NCI-H526 (cell line): ENCODE measurements around the gene GPR15LG.
"Not testable (repeated sequence)": the region's sequence is repeated elsewhere in the genome, so short reads cannot be mapped to it uniquely, and the experiment has no call there.

Experiments
- DNase-seq, 2 experiments: peaks; one replicate each; lab custom pipeline; 2025; lab: John Stamatoyannopoulos, UW

The GPR15LG gene

GRCh38 chr10:84166620-84167288, 6.8 kb upstream of the GPR15LG start:
- DNase-seq: no peak

DNA sequence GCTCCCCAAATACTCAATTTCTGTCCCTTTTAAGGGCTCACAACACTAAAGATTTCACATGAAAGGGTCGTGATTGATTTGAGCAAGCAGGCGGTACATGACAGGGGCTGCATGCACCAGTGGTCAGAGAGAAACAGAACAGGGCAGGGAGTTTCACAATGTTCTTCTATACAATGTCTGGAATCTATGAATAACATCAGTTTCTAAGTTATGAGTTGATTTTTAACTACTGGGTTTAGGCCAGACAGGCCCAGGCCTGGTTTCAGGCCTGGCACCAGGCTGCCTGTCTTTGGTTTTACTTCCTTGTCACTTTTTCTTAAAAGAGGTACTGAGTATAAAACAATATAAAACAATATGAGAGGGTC, 6.3 kb upstream of the GPR15LG start:
- not testable (repeated sequence) for DNase-seq

GRCh38 chr10:84168382-84168781, 5.2 kb upstream of the GPR15LG start:
- DNase-seq: not testable (repeated sequence)

GRCh38 chr10:84171237-84171636, 2.4 kb upstream of the GPR15LG start:
- DNase-seq: not testable (repeated sequence)

DNA sequence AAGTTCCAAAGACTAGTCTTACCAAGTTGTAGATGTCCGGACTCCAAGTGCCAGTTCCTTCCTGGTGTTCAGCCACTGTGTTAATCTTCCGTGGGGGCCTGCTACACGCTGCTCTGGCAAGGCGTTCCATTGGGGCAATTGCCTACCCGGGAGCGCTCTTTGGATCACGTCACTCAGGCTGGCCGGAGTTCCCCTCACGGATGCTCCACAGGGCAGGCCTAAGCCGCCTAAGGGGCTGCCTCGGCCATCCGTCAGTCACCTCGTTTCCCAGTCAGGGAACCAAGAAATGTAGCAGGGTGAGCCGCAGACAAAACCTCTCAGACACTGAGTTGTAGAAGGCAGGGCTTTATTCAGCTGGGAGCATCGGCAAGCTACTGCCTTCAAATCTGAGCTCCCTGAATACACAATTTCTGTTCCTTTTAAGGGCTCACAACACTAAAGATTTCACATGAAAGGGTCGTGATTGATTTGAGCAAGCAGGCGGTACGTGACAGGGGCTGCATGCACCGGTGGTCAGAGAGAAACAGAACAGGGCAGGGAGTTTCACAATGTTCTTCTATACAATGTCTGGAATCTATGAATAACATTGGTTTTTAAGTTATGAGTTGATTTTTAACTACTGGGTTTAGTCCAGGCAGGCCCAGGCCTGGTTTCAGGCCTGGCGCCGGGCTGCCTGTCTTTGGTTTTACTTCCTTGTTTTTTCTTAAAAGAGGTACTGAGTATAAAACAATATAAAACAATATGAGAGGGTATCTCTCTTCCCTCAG, 1.7 kb upstream of the GPR15LG start:
- DNase-seq: not testable (repeated sequence)

DNA sequence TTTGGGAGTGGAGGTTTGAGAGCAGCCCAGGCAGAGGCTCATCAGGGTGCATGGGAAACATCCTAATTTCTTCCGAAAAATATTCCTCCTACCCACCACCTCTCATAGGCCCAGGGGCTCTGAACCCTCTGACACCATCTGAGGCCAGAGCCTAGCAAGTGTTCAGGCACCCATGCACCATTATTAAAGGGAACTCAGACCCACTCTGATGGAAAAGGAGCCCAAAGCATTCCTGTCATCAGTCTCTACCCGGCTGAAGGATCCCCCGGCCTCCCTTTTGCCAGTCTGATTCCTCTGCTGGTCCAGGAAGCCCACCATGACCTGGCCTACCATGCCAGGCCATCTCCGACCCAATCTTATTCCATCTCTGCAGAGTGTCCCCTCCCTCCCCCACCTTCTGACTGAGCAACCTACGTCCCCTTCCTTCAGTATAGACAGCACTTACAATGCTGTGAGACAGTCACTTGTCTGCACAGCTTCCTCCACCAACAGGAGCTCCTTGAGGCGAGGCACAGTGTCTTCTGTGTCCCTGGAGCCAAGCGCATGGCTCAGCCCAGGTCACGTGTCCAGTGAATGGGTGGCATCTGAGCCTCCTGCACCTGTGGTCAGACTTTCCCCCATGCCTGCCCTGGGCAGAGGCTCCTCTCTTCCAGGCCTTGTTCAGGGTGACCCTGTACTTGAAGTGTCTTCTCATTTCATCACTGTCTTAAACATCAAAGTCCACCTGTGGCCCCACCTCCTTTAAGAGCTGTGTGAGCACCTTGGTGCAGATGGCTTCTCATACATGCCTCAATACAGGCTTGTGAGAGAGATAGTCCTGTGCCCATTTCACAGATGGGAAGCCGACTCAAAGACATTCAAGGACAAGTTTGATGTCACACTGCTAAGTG, 889 bp upstream of the GPR15LG start:
- DNase-seq: no peak

DNA sequence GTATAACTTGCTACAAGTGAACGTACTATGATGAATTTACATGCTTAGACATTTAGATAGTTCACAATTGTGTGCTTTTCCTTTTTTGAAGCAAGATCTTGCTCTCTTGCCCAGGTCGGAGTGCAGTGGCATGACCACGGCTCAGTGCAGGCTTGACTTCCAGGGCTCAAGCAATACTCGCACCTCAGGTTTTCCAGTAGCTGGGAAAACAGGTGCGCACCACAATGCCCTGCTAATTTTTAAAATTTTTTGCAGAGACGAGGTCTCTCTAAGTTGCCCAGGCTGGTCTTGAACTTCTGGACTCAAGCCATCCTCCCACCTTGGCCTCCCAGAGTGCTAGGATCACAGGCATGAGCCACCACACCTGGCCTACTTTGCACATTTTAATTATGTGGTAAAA, 1.8 kb downstream of the GPR15LG start:
- no peak for DNase-seq

DNA sequence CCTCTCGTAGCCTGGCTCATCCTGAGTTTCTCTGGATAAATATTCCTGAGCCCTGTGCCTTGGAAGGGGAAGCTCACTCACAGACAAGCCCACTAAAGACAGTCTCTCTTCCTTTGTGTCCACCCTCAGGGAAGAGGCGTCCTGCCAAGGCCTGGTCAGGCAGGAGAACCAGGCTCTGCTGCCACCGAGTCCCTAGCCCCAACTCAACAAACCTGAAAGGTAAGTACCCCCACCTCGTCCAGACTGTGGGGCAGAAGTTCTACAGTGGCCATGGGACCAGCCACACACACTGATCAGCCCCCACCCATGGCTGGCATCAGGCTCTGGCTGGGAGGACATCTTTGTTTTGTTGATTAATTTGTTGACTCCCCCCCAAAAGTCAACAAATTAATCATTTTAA, 2.8 kb downstream of the GPR15LG start:
- no peak for DNase-seq

- DNase-seq: no peak
These were observed 3.4 kb downstream of the GPR15LG start for GRCh38 chr10:84176836-84177474.

DNA sequence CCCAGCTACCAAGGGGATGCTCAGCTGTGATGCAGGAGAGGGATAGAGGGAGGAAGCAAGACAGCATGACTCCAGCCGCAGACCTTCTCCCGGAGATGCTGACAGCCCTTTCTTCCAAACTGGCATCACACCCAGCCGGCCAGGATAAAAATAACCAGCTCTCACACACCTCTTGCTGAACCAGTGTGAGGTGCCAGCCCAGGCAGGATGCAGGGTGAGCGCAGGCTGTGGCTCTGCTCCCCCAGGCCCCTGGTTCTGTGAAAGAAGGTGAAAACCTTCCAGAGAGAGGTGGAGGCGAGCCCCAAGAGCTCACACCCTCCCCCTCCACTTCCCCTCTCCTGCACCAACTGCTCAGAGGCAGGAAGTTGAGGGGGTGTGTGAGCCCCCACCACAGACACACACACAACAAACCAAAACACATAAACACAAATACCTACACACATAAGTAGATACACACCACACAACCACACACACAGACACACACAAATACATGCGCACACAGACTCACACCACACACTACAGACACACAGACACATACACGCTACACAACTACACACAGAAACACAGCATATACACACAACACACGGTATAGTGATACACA, 4.0 kb downstream of the GPR15LG start:
- no peak for DNase-seq

GRCh38 chr10:84178160-84178609, 4.6 kb downstream of the GPR15LG start:
- no peak for DNase-seq

- DNase-seq: peak; percentile 78 to 82
These were observed 5.6 kb downstream of the GPR15LG start for GRCh38 chr10:84179059-84179710.

DNA sequence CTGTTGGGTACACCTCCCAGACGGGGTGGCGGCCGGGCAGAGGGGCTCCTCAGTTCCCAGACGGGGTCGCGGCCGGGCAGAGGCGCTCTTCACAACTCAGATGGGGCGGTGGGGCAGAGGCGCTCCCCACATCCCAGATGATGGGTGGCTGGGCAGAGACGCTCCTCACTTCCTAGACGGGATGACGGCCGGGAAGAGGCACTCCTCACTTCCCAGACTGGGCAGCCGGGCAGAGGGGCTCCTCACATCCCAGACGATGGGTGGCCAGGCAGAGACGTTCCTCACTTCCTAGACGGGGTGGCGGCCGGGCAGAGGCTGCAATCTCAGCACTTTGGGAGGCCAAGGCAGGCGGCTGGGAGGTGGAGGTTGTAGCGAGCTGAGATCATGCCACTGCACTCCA, 6.8 kb downstream of the GPR15LG start:
- not testable (repeated sequence) for DNase-seq

- DNase-seq: no peak
These were observed 8.0 kb downstream of the GPR15LG start for GRCh38 chr10:84181631-84182030.

- DNase-seq: no peak
These were observed 10.9 kb downstream of the GPR15LG start for GRCh38 chr10:84184517-84184916.

GRCh38 chr10:84185526-84186175, 12.1 kb downstream of the GPR15LG start:
- no peak for DNase-seq

- no peak for DNase-seq
These were observed 15.2 kb downstream of the GPR15LG start for GRCh38 chr10:84188815-84189214.

- no peak for DNase-seq
These were observed 17.0 kb downstream of the GPR15LG start for GRCh38 chr10:84190621-84191020.

DNA sequence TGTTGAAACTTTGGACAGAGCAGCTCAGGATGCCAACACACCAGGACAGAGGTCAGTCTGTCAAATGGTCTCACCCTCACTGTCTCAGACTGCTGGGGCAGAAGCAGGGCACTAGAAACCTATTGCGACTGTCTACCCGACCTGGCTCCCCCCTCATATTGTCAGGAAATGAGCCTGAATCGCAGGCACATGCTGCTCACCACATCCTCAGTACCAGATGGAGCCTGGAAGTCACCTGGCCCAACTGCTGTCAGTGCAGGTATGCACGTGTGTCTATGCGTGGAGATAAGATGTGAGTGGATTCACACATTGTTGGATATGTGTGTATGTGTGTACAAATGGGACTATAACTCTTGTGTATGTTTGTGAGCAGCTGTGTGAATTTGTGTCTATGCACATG, 17.5 kb downstream of the GPR15LG start:
- DNase-seq: no peak

GRCh38 chr10:84193327-84193726, 19.7 kb downstream of the GPR15LG start:
- no peak for DNase-seq
